ENCODE measurements around the gene ROM1. TPM values are rescaled to one million over a fixed set of nuclear protein-coding genes. Genes with fewer than 3 reads are reported as not detected.

Gene ROM1
- total RNA-seq, 2 donors from 2014 or later = 8.0 to 12.7 TPM

- DNase-seq (ENCODE audit: low spot score) = no peak
- no peaks in the 10 kb centered on the region for H3K4me1 ChIP-seq (replicated peaks)
- no peaks in the 10 kb centered on the region for H3K27me3 ChIP-seq (replicated peaks; ENCODE audit: insufficient read depth)
- TF ChIP-seq, protein P1, sequence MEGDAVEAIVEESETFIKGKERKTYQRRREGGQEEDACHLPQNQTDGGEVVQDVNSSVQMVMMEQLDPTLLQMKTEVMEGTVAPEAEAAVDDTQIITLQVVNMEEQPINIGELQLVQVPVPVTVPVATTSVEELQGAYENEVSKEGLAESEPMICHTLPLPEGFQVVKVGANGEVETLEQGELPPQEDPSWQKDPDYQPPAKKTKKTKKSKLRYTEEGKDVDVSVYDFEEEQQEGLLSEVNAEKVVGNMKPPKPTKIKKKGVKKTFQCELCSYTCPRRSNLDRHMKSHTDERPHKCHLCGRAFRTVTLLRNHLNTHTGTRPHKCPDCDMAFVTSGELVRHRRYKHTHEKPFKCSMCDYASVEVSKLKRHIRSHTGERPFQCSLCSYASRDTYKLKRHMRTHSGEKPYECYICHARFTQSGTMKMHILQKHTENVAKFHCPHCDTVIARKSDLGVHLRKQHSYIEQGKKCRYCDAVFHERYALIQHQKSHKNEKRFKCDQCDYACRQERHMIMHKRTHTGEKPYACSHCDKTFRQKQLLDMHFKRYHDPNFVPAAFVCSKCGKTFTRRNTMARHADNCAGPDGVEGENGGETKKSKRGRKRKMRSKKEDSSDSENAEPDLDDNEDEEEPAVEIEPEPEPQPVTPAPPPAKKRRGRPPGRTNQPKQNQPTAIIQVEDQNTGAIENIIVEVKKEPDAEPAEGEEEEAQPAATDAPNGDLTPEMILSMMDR (IDR thresholded peaks at IDR 0.05) = no peak
- TF ChIP-seq POLR2A (IDR thresholded peaks at IDR 0.05) = no peak
- TF ChIP-seq POLR2AphosphoS5 (IDR thresholded peaks at IDR 0.05) = no peak
- H3K4me3 ChIP-seq = no peak overlapping the region
- 86% methylated on average over 6 of the region's 6 CpGs for WGBS
- peaks cover 25 to 65% of the 10 kb centered on the region in 2 donors for H3K36me3 ChIP-seq
- no peaks in the 10 kb centered on the region for H3K9me3 ChIP-seq
- no peak overlapping the region for H3K27ac ChIP-seq
- intact Hi-C loops (cut with DNase I) = no loop called here
These were observed 19.4 kb downstream of the ROM1 start for GRCh38 chr11:62632492-62632891.

DNA sequence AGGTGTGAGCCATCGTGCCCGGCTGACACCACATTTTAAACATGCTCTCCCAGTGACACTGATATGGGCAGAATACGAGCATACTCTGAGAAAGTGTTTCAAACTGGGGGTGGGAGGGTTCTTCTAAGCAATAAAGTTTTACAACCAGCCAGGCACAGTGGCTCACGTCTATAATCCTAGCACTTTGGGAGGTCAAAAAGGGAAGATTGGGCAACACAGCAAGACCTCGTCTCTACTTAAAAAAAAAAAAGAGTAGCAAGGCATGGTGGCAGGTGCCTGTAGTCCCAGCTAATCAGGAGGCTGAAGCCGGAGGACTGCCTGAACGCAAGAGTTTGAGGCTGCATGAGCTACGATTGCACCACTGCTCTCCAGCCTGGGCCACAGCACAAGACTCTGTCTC is 31.2 kb downstream of the ROM1 start:
- Histone ChIP-seq H3K4me1 (replicated peaks) (no peaks in the 10 kb centered on the region), H3K27ac (no peak overlapping the region), H3K4me3 (no peak overlapping the region), H3K9me3 (no peaks in the 10 kb centered on the region), H3K36me3 (peaks cover 0 to 2% of the 10 kb centered on the region in 2 donors), H3K27me3 (replicated peaks; ENCODE audit: insufficient read depth) (no peaks in the 10 kb centered on the region)
- WGBS = 62% methylated on average over 8 of the region's 8 CpGs
- intact Hi-C loops (cut with DNase I) = no loop called here
- no peak for DNase-seq (ENCODE audit: low spot score)
- TF ChIP-seq POLR2A (IDR thresholded peaks at IDR 0.05) (no peak), POLR2AphosphoS5 (IDR thresholded peaks at IDR 0.05) (no peak)
- TF ChIP-seq, protein P1 (IDR thresholded peaks at IDR 0.05) = no peak

GRCh38 chr11:62645671-62645945 is 32.6 kb downstream of the ROM1 start:
- no peak for DNase-seq (ENCODE audit: low spot score)
- peak overlapping the region; percentile 73 to 98 for H3K4me3 ChIP-seq
- WGBS = 9% methylated on average over 11 of the region's 11 CpGs
- H3K4me1 ChIP-seq (replicated peaks) = no peaks in the 10 kb centered on the region
- H3K36me3 ChIP-seq = peaks cover 0 to 2% of the 10 kb centered on the region in 2 donors
- TF ChIP-seq POLR2AphosphoS5 (IDR thresholded peaks at IDR 0.05) (no peak), POLR2A (IDR thresholded peaks at IDR 0.05) (no peak)
- TF ChIP-seq, protein P1 (IDR thresholded peaks at IDR 0.05) = no peak
- H3K27ac ChIP-seq = peak overlapping the region; percentile 86 to 89
- H3K27me3 ChIP-seq (replicated peaks; ENCODE audit: insufficient read depth) = no peaks in the 10 kb centered on the region
- intact Hi-C loops (cut with DNase I) = no loop called here
- no peaks in the 10 kb centered on the region for H3K9me3 ChIP-seq

- DNase-seq (ENCODE audit: low spot score) = peak; percentile 100
- Histone ChIP-seq H3K36me3 (peaks cover 0 to 2% of the 10 kb centered on the region in 2 donors), H3K4me1 (replicated peaks) (no peaks in the 10 kb centered on the region), H3K27ac (peak within 1 kb of the TSS; percentile 86 to 89), H3K9me3 (no peaks in the 10 kb centered on the region), H3K27me3 (replicated peaks; ENCODE audit: insufficient read depth) (no peaks in the 10 kb centered on the region), H3K4me3 (peak within 1 kb of the TSS; percentile 73 to 98)
- TF ChIP-seq, protein P1 (IDR thresholded peaks at IDR 0.05) = no peak
- TF ChIP-seq POLR2A (IDR thresholded peaks at IDR 0.05) (peak; percentile 75), POLR2AphosphoS5 (IDR thresholded peaks at IDR 0.05) (peak; percentile 98)
- intact Hi-C loops (cut with DNase I) = no loop called here
- 0% methylated on average over 69 of the region's 73 CpGs for WGBS
These were observed 33.1 kb downstream of the ROM1 start, which contains the start of gene GANAB for GRCh38 chr11:62645946-62646824. Gene GANAB, minus strand, starts transcription at chr11:62646613. Its CDS starts 14 bp downstream, at chr11:62646599.

All from prostate gland (tissue), 2 donors.